GM20000 (cell line): Measurements from ENCODE around the gene DGKI.

Experiments used
- DNase-seq: peaks from one replicate; pipeline ENCODE4 v3.0.0; 2012; ENCODE audit warnings: low spot score
- TF ChIP-seq, protein P1 (sequence below): IDR thresholded peaks from 2 replicates; pipeline ENCODE4 v1.5.1; 2012; ENCODE audit warnings: mild to moderate bottlenecking, control low read depth; ENCODE audit errors: extremely low read depth, missing control alignments

DGKI gene

DNA sequence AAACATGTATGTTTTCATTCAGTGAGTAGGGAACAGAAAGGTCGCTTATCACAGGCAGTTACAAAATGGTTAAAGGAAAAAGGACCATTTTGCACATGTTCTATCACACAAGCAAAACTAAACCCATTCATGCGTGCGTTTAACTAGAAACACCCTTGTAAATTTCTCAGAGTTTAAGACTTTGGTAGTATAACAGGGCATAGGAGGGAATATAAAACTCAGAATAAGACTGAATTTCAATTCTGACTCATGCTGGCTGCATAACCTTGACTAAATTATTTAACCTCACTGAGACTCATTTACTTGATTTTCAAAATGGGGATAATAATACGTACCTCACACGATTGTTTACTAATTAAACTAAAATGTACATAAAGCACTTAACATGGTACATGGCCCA lies 259.4 kb downstream of the DGKI start:
- TF ChIP-seq, protein P1, sequence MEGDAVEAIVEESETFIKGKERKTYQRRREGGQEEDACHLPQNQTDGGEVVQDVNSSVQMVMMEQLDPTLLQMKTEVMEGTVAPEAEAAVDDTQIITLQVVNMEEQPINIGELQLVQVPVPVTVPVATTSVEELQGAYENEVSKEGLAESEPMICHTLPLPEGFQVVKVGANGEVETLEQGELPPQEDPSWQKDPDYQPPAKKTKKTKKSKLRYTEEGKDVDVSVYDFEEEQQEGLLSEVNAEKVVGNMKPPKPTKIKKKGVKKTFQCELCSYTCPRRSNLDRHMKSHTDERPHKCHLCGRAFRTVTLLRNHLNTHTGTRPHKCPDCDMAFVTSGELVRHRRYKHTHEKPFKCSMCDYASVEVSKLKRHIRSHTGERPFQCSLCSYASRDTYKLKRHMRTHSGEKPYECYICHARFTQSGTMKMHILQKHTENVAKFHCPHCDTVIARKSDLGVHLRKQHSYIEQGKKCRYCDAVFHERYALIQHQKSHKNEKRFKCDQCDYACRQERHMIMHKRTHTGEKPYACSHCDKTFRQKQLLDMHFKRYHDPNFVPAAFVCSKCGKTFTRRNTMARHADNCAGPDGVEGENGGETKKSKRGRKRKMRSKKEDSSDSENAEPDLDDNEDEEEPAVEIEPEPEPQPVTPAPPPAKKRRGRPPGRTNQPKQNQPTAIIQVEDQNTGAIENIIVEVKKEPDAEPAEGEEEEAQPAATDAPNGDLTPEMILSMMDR, result no peak
- DNase-seq, result no peak

DNA sequence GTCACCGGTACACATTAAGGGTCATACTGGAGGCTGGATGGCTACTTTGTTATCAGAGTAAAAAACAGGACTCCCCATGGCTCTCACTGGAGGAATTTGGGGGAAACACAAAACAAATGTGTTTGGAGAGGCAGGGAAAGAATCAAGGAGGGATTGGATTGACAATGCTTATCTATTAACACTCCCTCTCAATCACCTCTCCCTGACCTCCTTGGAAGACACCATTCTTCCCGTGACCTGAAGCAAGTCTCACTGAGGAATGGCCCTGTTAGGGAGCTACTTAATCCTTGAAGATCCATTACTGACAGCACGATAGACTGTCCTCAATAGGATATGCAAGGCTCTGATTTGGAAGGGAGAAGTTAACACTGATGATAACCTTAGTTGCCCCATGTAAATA lies 261.2 kb downstream of the DGKI start:
- DNase-seq, result no peak
- TF ChIP-seq, protein P1, result no peak

DNA sequence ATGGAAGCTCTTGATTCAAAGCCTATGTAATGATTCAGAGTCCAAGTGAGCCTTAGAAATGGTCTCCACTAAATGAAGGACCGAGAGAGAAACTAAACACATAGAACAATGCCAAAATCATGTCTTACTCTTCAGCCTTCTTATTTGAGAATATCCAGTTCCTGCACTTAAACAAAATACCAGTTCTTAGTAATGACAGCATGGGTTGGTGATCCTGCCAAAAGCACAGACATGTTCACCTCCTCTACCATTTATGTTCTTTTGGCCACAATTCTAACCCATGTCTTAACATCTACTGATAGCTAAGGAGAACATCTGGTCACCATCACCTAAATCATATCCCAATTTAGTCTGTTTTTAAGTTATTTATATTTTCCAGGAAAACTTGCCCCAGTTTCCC lies 263.6 kb downstream of the DGKI start:
- TF ChIP-seq, protein P1, result no peak
- no peak for DNase-seq

DNA sequence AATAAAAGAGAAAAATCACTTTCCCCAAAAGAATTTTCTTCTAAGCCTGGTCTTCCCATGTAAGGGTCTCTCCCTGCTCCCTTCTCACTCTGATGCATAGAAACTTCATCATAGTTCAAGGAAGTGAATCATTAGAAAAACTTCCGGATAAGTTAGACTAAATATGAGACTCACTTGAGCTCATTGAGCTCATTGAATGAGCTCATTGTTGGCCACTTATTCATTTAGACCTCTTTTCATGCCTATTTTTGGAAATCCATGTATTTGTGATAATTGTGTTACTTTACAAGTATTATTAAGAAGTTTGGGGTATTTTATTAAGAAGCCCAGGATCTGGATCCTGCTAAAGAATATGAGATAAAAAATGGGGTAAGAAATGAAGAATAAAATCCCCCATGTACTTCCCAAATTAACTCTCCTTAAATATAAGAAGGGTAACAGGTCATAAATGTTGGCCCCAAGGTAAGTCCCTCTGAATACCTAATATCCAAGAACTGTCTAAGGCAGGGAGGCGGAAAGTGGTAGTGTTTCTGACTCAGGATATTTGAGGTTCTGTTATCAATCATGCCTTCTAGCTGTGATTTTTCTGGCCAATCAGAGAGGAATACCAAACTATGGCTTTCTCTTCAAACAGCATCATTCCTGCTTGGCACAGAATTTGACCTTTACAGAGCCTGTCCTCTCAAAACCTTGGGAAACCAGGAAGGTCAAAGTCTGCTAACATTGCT lies 266.7 kb downstream of the DGKI start:
- TF ChIP-seq, protein P1, result no peak
- no peak for DNase-seq

DNA sequence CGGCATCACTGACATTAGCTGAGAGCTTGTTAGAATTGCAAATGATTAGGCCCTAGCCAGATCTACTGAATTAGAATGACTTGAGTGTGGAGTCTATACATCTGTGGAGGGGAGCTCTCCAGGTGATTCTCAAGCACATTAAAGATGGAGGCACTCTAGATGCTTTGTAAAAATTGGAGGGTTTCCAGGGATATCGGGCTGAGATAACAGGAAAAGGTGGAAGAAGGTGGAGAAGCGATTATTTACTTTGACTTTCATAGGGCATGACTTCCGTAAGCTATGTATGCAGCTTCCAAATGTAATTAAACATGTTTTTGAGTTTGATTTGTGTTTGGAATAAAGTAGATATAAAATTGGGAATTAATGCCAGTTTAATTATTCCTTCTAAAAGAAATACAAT lies 268.2 kb downstream of the DGKI start:
- TF ChIP-seq, protein P1, result no peak
- no peak for DNase-seq

DNA sequence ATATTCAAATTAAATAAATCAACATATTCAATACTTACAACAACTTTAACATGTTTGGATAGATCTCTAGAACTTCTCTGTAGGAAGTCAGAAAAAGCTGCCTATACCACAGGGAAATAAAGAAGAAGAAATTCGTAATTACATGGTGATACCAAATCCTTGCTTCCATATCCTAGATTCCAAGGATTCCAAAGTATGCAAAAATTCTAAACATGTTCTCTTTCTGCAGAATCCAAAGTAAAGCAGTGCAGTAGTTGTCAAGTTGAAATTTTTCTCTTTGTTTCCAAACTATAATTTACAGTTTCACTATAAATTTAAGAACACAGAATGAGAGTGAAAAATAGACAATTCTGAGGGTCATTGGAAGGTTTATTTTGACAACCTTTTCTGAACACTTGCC lies 269.6 kb downstream of the DGKI start:
- DNase-seq, result no peak
- TF ChIP-seq, protein P1, result no peak

DNA sequence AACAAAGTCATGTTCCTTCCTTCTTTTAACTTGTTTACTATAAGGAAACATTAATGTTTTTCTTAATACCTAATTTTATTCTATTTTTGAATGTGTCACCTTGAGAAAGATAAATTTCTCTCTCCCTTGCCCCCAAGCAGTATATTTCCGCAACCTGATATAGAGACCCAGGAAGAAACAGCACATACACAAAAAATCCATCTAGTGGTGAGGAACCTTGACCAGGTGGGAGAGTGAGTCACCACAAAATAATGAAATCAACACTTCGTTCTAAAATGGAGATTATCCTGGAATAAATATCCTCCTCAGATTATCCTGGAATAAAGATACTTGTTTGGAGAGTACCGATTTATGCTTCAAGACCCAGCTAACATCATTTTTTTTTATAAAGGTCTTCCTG lies 270.3 kb downstream of the DGKI start:
- DNase-seq, result no peak
- TF ChIP-seq, protein P1, result no peak
